CD14-positive monocyte (primary cell): ENCODE data around the gene HOXC11. TPM values are rescaled to one million over a fixed set of nuclear protein-coding genes. Genes with fewer than 3 reads are reported as not detected.

ENCODE experiments used
- DNase-seq, 3 donors: peaks; one replicate each; pipeline ENCODE4 v3.0.0-alpha.2; 2011 to 2022
- H2AFZ ChIP-seq: 2 replicates; pipeline ENCODE4 v1.6.0; 2012; ENCODE audit warnings: mild to moderate bottlenecking, low read depth, low read length, inconsistent platforms; ENCODE audit not compliant: insufficient read depth, poor library complexity, severe bottlenecking
- H3K27ac ChIP-seq, 2 donors: 1 replicate in 1 of 2; 2 replicates in 1 of 2; pipeline ENCODE4 v1.5.1; 2012 to 2013; ENCODE audit warnings: low read length in 2 of 2, control low read depth in 1 of 2, inconsistent platforms in 1 of 2, low read depth in 1 of 2, mild to moderate bottlenecking in 1 of 2
- H3K27me3 ChIP-seq, 2 donors: one replicate each; pipeline versions ENCODE4 v1.6.0 to v1.6.1; 2011 to 2013; ENCODE audit warnings: low read length in 2 of 2; ENCODE audit not compliant: control insufficient read depth in 2 of 2, insufficient read depth in 2 of 2
- H3K36me3 ChIP-seq, 2 donors: replicated peaks in 1 of 2; 1 replicate in 1 of 2; 2 replicates in 1 of 2; pipeline versions ENCODE4 v1.5.1 to v1.6.1; 2012 to 2013; ENCODE audit warnings: low read length in 2 of 2, control low read depth in 1 of 2, inconsistent platforms in 1 of 2, mild to moderate bottlenecking in 1 of 2; ENCODE audit not compliant: insufficient read depth in 2 of 2, control insufficient read depth in 1 of 2
- H3K4me1 ChIP-seq, 2 donors: 1 replicate in 1 of 2; 2 replicates in 1 of 2; pipeline versions ENCODE4 v1.5.1 to v1.6.1; 2012 to 2013; ENCODE audit warnings: low read length in 2 of 2, control low read depth in 1 of 2, inconsistent platforms in 1 of 2, mild to moderate bottlenecking in 1 of 2, moderate library complexity in 1 of 2; ENCODE audit not compliant: insufficient read depth in 2 of 2, control insufficient read depth in 1 of 2
- H3K4me2 ChIP-seq: replicated peaks from 2 replicates; pipeline ENCODE3; 2012; ENCODE audit warnings: low read length, moderate library complexity, mild to moderate bottlenecking; ENCODE audit not compliant: poor library complexity, severe bottlenecking; ENCODE audit errors: extremely low read depth
- H3K4me3 ChIP-seq, 3 experiments: fragments of 200-600 bp in 1 of 3; sonication (generic) in 1 of 3; replicated peaks in 1 of 3; 1 replicate in 2 of 3; 2 replicates in 1 of 3; pipeline ENCODE4 v1.5.1; 2011 to 2013; ENCODE audit warnings: low read length in 3 of 3, mild to moderate bottlenecking in 3 of 3, control low read depth in 2 of 3, low read depth in 2 of 3, inconsistent platforms in 1 of 3, moderate library complexity in 1 of 3
- H3K79me2 ChIP-seq: 2 replicates; pipeline ENCODE4 v1.6.0; 2012; ENCODE audit warnings: mild to moderate bottlenecking, control low read depth, inconsistent platforms, low read length, moderate library complexity; ENCODE audit not compliant: insufficient read depth
- H3K9ac ChIP-seq: 2 replicates; pipeline ENCODE4 v1.6.0; 2017; ENCODE audit warnings: low read length, mild to moderate bottlenecking; ENCODE audit not compliant: insufficient read depth, poor library complexity, severe bottlenecking
- H3K9me3 ChIP-seq, 2 donors: replicated peaks in 1 of 2; 1 replicate in 1 of 2; 2 replicates in 1 of 2; pipeline versions ENCODE4 v1.5.1 to v1.6.1; 2012 to 2013; ENCODE audit warnings: low read length in 2 of 2, control low read depth in 1 of 2; ENCODE audit not compliant: control insufficient read depth in 1 of 2, insufficient read depth in 1 of 2
- H4K20me1 ChIP-seq: 2 replicates; pipeline ENCODE4 v1.6.0; 2012; ENCODE audit warnings: mild to moderate bottlenecking, low read length, control low read depth, moderate library complexity; ENCODE audit not compliant: insufficient read depth
- H3K27ac Mint-ChIP-seq, 7 donors: one replicate each; pipeline ENCODE4 v1.8.0; 2020; ENCODE audit warnings: mild to moderate bottlenecking in 7 of 7, mixed read lengths in 7 of 7, moderate library complexity in 6 of 7, inconsistent platforms in 2 of 7
- H3K27me3 Mint-ChIP-seq, 3 donors: one replicate each; pipeline ENCODE4 v1.8.0; 2021 to 2022; ENCODE audit warnings: low read depth in 3 of 3, mild to moderate bottlenecking in 3 of 3, mixed read lengths in 3 of 3, moderate library complexity in 3 of 3, inconsistent platforms in 1 of 3
- H3K36me3 Mint-ChIP-seq, 2 donors: one replicate each; pipeline ENCODE4 v1.8.0; 2020; ENCODE audit warnings: mixed read lengths in 2 of 2, inconsistent platforms in 1 of 2, mild to moderate bottlenecking in 1 of 2
- H3K4me1 Mint-ChIP-seq: one replicate; pipeline ENCODE4 v1.8.0; 2020; ENCODE audit warnings: mild to moderate bottlenecking, mixed read lengths
- H3K4me3 Mint-ChIP-seq, 2 donors: one replicate each; pipeline ENCODE4 v1.8.0; 2020; ENCODE audit warnings: mild to moderate bottlenecking in 2 of 2, mixed read lengths in 2 of 2, moderate library complexity in 1 of 2
- H3K9me3 Mint-ChIP-seq, 7 donors: one replicate each; pipeline ENCODE4 v1.8.0; 2020 to 2022; ENCODE audit warnings: mixed read lengths in 7 of 7, mild to moderate bottlenecking in 6 of 7, moderate library complexity in 6 of 7, inconsistent platforms in 2 of 7
- CTCF ChIP-seq: fragments of 200-600 bp; IDR thresholded peaks from one replicate; pipeline ENCODE4 v1.8.0; 2022; ENCODE audit warnings: antibody characterized with exemption, mild to moderate bottlenecking
- WGBS: methylation state at CpG from one replicate; pipeline ENCODE4 v1.1.5; 2013; ENCODE audit warnings: missing lambda C conversion rate; ENCODE audit not compliant: insufficient coverage; 5-methylcytosine and 5-hydroxymethylcytosine counted together
- intact Hi-C, 2 donors: fragments of 100-400 bp; cut with micrococcal nuclease; formaldehyde crosslinking; loops; one replicate each; pipeline versions ENCODE4 v1.15.0 to v1.15.1; 2023
- polyA plus RNA-seq, 3 donors: library from polyadenylated mRNA; depleted of rRNA in 1 of 3; unstranded in 2 of 3; stranded (reverse) in 1 of 3; fragments of 300-500 nt in 2 of 3; fragments of >200 nt in 1 of 3; fragmentation: Illumina TruSeq in 2 of 3; gene quantifications; 1 replicate in 2 of 3; 2 replicates in 1 of 3; pipeline ENCODE4 v1.2.3, GENCODE V29; 2012 to 2021

HOXC11 gene
- polyA plus RNA-seq, 3 donors: not detected

GRCh38 chr12:53931844-53932581 lies 40.9 kb upstream of the HOXC11 start:
- peaks cover 97 to 100% of the 10 kb centered on the region in 2 donors for H3K27me3 ChIP-seq
- H3K36me3 ChIP-seq: no peaks in the 10 kb centered on the region
- TF ChIP-seq CTCF: no peak
- no peaks in the 10 kb centered on the region for H3K4me1 ChIP-seq
- H3K79me2 ChIP-seq: no peaks in the 10 kb centered on the region
- no peak overlapping the region for H3K9ac ChIP-seq
- no peak overlapping the region for H3K4me2 ChIP-seq
- no CpG with 5 or more reads among the region's 4 CpGs for WGBS
- Mint-ChIP-seq H3K4me3 (peak overlapping the region in 1 of 2 donors; percentile 62), H3K4me1 (peaks cover 8% of the 10 kb centered on the region), H3K27me3 (peaks cover 95 to 100% (median 96%) of the 10 kb centered on the region in 3 donors), H3K36me3 (no peaks in the 10 kb centered on the region), H3K9me3 (peaks cover 0 to 43% (median 26%) of the 10 kb centered on the region in 7 donors), H3K27ac (no peak overlapping the region)
- no peak overlapping the region for H3K27ac ChIP-seq
- no peaks in the 10 kb centered on the region for H4K20me1 ChIP-seq
- intact Hi-C loops: no loop called here
- H3K4me3 ChIP-seq: no peak overlapping the region
- H2AFZ ChIP-seq: no peak overlapping the region
- peaks cover 19 to 76% of the 10 kb centered on the region in 2 donors for H3K9me3 ChIP-seq
- no peak for DNase-seq

- peaks cover 98 to 100% of the 10 kb centered on the region in 2 donors for H3K27me3 ChIP-seq
- H3K27ac ChIP-seq: no peak overlapping the region
- peaks cover 0 to under 1% of the 10 kb centered on the region in 2 donors for H3K36me3 Mint-ChIP-seq
- 80% methylated on average over 2 of the region's 4 CpGs for WGBS
- no peak overlapping the region for H3K4me2 ChIP-seq
- no peak for DNase-seq
- intact Hi-C loops: no loop called here
- no peak for TF ChIP-seq CTCF
- H4K20me1 ChIP-seq: no peaks in the 10 kb centered on the region
- peaks cover 13 to 78% of the 10 kb centered on the region in 2 donors for H3K9me3 ChIP-seq
- no peak overlapping the region for H3K4me3 ChIP-seq
- no peaks in the 10 kb centered on the region for H3K4me1 ChIP-seq
- H3K79me2 ChIP-seq: no peaks in the 10 kb centered on the region
- no peak overlapping the region for H3K9ac ChIP-seq
- peaks cover 7% of the 10 kb centered on the region for H3K4me1 Mint-ChIP-seq
- peaks cover 0 to 46% (median 32%) of the 10 kb centered on the region in 7 donors for H3K9me3 Mint-ChIP-seq
- peaks cover 95 to 100% (median 96%) of the 10 kb centered on the region in 3 donors for H3K27me3 Mint-ChIP-seq
- no peaks in the 10 kb centered on the region for H3K36me3 ChIP-seq
- no peak overlapping the region for H2AFZ ChIP-seq
- no peak overlapping the region for H3K27ac Mint-ChIP-seq
- peak overlapping the region in 1 of 2 donors; percentile 62 for H3K4me3 Mint-ChIP-seq
These were observed 40.0 kb upstream of the HOXC11 start for GRCh38 chr12:53932915-53933314.
